GM23338 (cell line): Measurements from ENCODE around the gene MUC5AC.

ENCODE experiments used
- CREB1 ChIP-seq: fragments of 250-450 bp; sonication (Bioruptor Pico); IDR thresholded peaks from 2 replicates; pipeline ENCODE4 v1.5.0; 2020; ENCODE audit warnings: low read depth, mild to moderate bottlenecking, moderate library complexity
- ETS1 ChIP-seq: IDR thresholded peaks from 2 replicates; pipeline ENCODE4 v1.6.1; 2016; ENCODE audit warnings: antibody characterized with exemption
- EZH2 ChIP-seq: fragments of 200-600 bp; sonication (generic); IDR thresholded peaks from one replicate; pipeline ENCODE4 v1.8.0; 2017; ENCODE audit warnings: antibody characterized with exemption, mild to moderate bottlenecking, low read depth; ENCODE audit not compliant: unreplicated experiment
- EZH2phosphoT487 ChIP-seq: fragments of 200-600 bp; sonication (generic); IDR thresholded peaks from one replicate; pipeline ENCODE4 v1.8.1; 2018; ENCODE audit warnings: antibody characterized with exemption; ENCODE audit not compliant: unreplicated experiment
- JUNB ChIP-seq: IDR thresholded peaks from one replicate; pipeline ENCODE4 v1.6.1; 2016; ENCODE audit warnings: antibody characterized with exemption; ENCODE audit not compliant: unreplicated experiment
- NANOG ChIP-seq: IDR thresholded peaks from 2 replicates; pipeline ENCODE4 v1.6.1; 2016; ENCODE audit warnings: antibody characterized with exemption, borderline replicate concordance
- POLR2AphosphoS5 ChIP-seq: IDR thresholded peaks from 2 replicates; pipeline ENCODE4 v1.6.1; 2016; ENCODE audit warnings: antibody characterized with exemption, low read depth
- REST ChIP-seq: IDR thresholded peaks from one replicate; pipeline ENCODE4 v1.6.1; 2018; ENCODE audit warnings: antibody characterized with exemption; ENCODE audit not compliant: unreplicated experiment
- STAT1 ChIP-seq: IDR thresholded peaks from one replicate; pipeline ENCODE4 v1.6.1; 2016; ENCODE audit warnings: antibody characterized with exemption; ENCODE audit not compliant: unreplicated experiment
- ZNF114 ChIP-seq: fragments of 250-450 bp; sonication (Bioruptor Pico); IDR thresholded peaks from 2 replicates; pipeline ENCODE4 v1.5.0; 2020; ENCODE audit warnings: mild to moderate bottlenecking, moderate library complexity
- ZNF331 ChIP-seq: fragments of 250-450 bp; sonication (Bioruptor Pico); IDR thresholded peaks from 2 replicates; pipeline ENCODE4 v1.5.0; 2020; ENCODE audit warnings: low read depth, mild to moderate bottlenecking, moderate library complexity
- ZNF462 ChIP-seq: fragments of 250-450 bp; sonication (Bioruptor Pico); IDR thresholded peaks from 2 replicates; pipeline ENCODE4 v1.5.0; 2020; ENCODE audit warnings: mild to moderate bottlenecking, moderate library complexity
- TF ChIP-seq, protein P1 (sequence below), 2 experiments: fragments of 200-600 bp in 1 of 2; sonication (generic) in 1 of 2; conservative IDR thresholded peaks; 2 replicates each; pipeline versions ENCODE4 v1.5.1 to v1.6.1; 2016 to 2017; ENCODE audit warnings: antibody characterized with exemption in 2 of 2, low read depth in 2 of 2, mild to moderate bottlenecking in 2 of 2, moderate library complexity in 1 of 2

- TF ChIP-seq, protein P1, sequence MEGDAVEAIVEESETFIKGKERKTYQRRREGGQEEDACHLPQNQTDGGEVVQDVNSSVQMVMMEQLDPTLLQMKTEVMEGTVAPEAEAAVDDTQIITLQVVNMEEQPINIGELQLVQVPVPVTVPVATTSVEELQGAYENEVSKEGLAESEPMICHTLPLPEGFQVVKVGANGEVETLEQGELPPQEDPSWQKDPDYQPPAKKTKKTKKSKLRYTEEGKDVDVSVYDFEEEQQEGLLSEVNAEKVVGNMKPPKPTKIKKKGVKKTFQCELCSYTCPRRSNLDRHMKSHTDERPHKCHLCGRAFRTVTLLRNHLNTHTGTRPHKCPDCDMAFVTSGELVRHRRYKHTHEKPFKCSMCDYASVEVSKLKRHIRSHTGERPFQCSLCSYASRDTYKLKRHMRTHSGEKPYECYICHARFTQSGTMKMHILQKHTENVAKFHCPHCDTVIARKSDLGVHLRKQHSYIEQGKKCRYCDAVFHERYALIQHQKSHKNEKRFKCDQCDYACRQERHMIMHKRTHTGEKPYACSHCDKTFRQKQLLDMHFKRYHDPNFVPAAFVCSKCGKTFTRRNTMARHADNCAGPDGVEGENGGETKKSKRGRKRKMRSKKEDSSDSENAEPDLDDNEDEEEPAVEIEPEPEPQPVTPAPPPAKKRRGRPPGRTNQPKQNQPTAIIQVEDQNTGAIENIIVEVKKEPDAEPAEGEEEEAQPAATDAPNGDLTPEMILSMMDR (conservative IDR thresholded peaks at IDR 0.05; ENCODE audit: low read depth in 2 of 2) = no peak
- TF ChIP-seq EZH2 = no peak
- no peak for TF ChIP-seq REST
- TF ChIP-seq POLR2AphosphoS5 = no peak
- no peak for TF ChIP-seq EZH2phosphoT487
- no peak for TF ChIP-seq ETS1
- TF ChIP-seq ZNF331 (CRISPR knock-in tag) = no peak
- TF ChIP-seq STAT1 = no peak
- TF ChIP-seq JUNB = no peak
- TF ChIP-seq CREB1 = no peak
- TF ChIP-seq NANOG = no peak
- TF ChIP-seq ZNF114 (CRISPR knock-in tag) = no peak
- no peak for TF ChIP-seq ZNF462 (CRISPR knock-in tag)
Observed at GRCh38 chr11:1134848-1135445, 22.8 kb upstream of the MUC5AC start.
